ENCODE measurements around the gene SLC45A1. TPM values are rescaled to one million over a fixed set of nuclear protein-coding genes. Genes with fewer than 3 reads are reported as not detected.

Gene SLC45A1
- total and polyA plus RNA-seq, 9 of the 15 experiments (the other 6 are each of a cell fraction or from before 2014, with no cell fraction given), result not detected

DNA sequence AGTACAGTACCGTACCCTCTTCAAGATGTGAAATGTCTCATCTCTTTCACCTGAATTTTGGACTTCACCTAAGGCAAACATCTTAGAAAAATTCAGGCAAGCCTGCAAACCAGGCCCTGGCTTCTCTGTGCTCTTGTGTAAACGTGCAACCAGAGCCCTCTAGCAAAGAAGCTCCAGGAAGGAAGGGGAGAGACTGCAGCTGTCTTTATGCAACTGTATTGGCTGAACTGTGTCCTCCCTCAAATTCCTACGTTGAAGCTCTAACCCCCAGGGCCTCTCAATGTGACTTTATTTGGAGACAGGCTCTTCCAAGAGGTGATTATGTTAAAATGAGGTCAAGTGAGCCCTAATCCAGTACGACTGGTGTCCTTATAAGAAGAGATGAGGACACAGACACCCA is 60.3 kb downstream of the SLC45A1 start:
- no peaks in the 10 kb centered on the region for H3K27me3 ChIP-seq (ENCODE audit: control insufficient read depth in 2 of 2, insufficient read depth in 2 of 2, low read length in 2 of 2)
- H3K9me1 ChIP-seq (ENCODE audit: control insufficient read depth, insufficient read depth, low read length), result no peaks in the 10 kb centered on the region
- intact Hi-C loops (cut with micrococcal nuclease) (loop anchor here (10.0 kb wide), 2 partner anchors 67 to 347 kb away; no protein-coding TSS in a partner anchor), in situ Hi-C loops (cut with MboI) (no loop called here)
- FAIRE-seq (no peak), DNase-seq (ENCODE audit: extremely low read depth in 1 of 4, low spot score in 3 of 4) (no peak), ATAC-seq (no peak)
- H3K79me2 ChIP-seq (ENCODE audit: control insufficient read depth, insufficient read depth, low read length), result peaks cover 2% of the 10 kb centered on the region; the same call in 2 of the 3 replicates
- 53% methylated on average over 4 of the region's 4 CpGs for WGBS (ENCODE audit: insufficient coverage, low coverage, missing lambda C conversion rate)
- H3K27ac ChIP-seq (ENCODE audit: extremely low read depth, low read depth, low read length), result no peak overlapping the region
- H3K4me3 ChIP-seq, result no peak overlapping the region
- H3K36me3 ChIP-seq (ENCODE audit: control insufficient read depth, insufficient read depth, low read length), result peaks cover 14% of the 10 kb centered on the region; the same call in 2 of the 3 replicates
- POLR2A ChIA-PET, result interaction anchor here (1.0 to 1.6 kb wide), 2 partner anchors 11 kb away, joined by 3 to 5 read pairs; no protein-coding TSS in a partner anchor
- no TSS peak for BruUV-seq (replicated peaks)
- H3K9ac ChIP-seq (ENCODE audit: insufficient read depth in 1 of 2, low read depth in 2 of 2, low read length in 2 of 2), result no peak overlapping the region
- CTCF ChIA-PET (ENCODE audit: low intra/inter-chr PET ratio), result no interaction called here
- H3K4me1 ChIP-seq (replicated peaks in 1 of 2; ENCODE audit: control insufficient read depth in 2 of 2, insufficient read depth in 2 of 2, low read length in 2 of 2), result no peaks in the 10 kb centered on the region
- H3K9me3 ChIP-seq (replicated peaks; ENCODE audit: control insufficient read depth, insufficient read depth, low read depth, low read length), result no peaks in the 10 kb centered on the region
- no peak for TF ChIP-seq ZNF707 (CRISPR knock-in tag; conservative IDR thresholded peaks at IDR 0.05)
- TF ChIP-seq MAFK (IDR thresholded peaks at IDR 0.05; ENCODE audit: low read length), result no peak
- no peak for TF ChIP-seq ZNF586 (CRISPR knock-in tag; conservative IDR thresholded peaks at IDR 0.05)
- TF ChIP-seq CEBPB (tag; IDR thresholded peaks at IDR 0.05), result no peak
- TF ChIP-seq, protein P1, sequence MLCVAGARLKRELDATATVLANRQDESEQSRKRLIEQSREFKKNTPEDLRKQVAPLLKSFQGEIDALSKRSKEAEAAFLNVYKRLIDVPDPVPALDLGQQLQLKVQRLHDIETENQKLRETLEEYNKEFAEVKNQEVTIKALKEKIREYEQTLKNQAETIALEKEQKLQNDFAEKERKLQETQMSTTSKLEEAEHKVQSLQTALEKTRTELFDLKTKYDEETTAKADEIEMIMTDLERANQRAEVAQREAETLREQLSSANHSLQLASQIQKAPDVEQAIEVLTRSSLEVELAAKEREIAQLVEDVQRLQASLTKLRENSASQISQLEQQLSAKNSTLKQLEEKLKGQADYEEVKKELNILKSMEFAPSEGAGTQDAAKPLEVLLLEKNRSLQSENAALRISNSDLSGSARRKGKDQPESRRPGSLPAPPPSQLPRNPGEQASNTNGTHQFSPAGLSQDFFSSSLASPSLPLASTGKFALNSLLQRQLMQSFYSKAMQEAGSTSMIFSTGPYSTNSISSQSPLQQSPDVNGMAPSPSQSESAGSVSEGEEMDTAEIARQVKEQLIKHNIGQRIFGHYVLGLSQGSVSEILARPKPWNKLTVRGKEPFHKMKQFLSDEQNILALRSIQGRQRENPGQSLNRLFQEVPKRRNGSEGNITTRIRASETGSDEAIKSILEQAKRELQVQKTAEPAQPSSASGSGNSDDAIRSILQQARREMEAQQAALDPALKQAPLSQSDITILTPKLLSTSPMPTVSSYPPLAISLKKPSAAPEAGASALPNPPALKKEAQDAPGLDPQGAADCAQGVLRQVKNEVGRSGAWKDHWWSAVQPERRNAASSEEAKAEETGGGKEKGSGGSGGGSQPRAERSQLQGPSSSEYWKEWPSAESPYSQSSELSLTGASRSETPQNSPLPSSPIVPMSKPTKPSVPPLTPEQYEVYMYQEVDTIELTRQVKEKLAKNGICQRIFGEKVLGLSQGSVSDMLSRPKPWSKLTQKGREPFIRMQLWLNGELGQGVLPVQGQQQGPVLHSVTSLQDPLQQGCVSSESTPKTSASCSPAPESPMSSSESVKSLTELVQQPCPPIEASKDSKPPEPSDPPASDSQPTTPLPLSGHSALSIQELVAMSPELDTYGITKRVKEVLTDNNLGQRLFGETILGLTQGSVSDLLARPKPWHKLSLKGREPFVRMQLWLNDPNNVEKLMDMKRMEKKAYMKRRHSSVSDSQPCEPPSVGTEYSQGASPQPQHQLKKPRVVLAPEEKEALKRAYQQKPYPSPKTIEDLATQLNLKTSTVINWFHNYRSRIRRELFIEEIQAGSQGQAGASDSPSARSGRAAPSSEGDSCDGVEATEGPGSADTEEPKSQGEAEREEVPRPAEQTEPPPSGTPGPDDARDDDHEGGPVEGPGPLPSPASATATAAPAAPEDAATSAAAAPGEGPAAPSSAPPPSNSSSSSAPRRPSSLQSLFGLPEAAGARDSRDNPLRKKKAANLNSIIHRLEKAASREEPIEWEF (CRISPR knock-in tag; IDR thresholded peaks at IDR 0.05), result no peak
- no peak for TF ChIP-seq U2AF2 (optimal IDR thresholded peaks at IDR 0.05; ENCODE audit: low read depth, low read length)
- TF ChIP-seq CBX5 (IDR thresholded peaks at IDR 0.05; ENCODE audit: borderline replicate concordance, low read depth), result no peak
- TF ChIP-seq, protein P2, sequence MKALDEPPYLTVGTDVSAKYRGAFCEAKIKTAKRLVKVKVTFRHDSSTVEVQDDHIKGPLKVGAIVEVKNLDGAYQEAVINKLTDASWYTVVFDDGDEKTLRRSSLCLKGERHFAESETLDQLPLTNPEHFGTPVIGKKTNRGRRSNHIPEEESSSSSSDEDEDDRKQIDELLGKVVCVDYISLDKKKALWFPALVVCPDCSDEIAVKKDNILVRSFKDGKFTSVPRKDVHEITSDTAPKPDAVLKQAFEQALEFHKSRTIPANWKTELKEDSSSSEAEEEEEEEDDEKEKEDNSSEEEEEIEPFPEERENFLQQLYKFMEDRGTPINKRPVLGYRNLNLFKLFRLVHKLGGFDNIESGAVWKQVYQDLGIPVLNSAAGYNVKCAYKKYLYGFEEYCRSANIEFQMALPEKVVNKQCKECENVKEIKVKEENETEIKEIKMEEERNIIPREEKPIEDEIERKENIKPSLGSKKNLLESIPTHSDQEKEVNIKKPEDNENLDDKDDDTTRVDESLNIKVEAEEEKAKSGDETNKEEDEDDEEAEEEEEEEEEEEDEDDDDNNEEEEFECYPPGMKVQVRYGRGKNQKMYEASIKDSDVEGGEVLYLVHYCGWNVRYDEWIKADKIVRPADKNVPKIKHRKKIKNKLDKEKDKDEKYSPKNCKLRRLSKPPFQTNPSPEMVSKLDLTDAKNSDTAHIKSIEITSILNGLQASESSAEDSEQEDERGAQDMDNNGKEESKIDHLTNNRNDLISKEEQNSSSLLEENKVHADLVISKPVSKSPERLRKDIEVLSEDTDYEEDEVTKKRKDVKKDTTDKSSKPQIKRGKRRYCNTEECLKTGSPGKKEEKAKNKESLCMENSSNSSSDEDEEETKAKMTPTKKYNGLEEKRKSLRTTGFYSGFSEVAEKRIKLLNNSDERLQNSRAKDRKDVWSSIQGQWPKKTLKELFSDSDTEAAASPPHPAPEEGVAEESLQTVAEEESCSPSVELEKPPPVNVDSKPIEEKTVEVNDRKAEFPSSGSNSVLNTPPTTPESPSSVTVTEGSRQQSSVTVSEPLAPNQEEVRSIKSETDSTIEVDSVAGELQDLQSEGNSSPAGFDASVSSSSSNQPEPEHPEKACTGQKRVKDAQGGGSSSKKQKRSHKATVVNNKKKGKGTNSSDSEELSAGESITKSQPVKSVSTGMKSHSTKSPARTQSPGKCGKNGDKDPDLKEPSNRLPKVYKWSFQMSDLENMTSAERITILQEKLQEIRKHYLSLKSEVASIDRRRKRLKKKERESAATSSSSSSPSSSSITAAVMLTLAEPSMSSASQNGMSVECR (CRISPR knock-in tag; IDR thresholded peaks at IDR 0.05), result no peak
- peaks cover 6% of the 10 kb centered on the region; the same call in 1 of the 2 replicates for H4K20me1 ChIP-seq (replicated peaks; ENCODE audit: control insufficient read depth, insufficient read depth, low read length)
- H2AFZ ChIP-seq (ENCODE audit: low read depth, low read length), result no peak overlapping the region
- H3K4me2 ChIP-seq (ENCODE audit: insufficient read depth, low read length), result no peak overlapping the region

Data from K562 (cell line).